Umbilical cord (tissue), 2 donors: ENCODE results near the gene RNU1-4. TPM values are rescaled to one million over a fixed set of nuclear protein-coding genes. Genes with fewer than 3 reads are reported as not detected.
"Not testable (repeated sequence)": the region's sequence is repeated elsewhere in the genome, so short reads cannot be mapped to it uniquely, and the experiment has no call there.

ENCODE experiments used
- DNase-seq: peaks from one replicate; pipeline ENCODE4 v3.0.0-alpha.2; 2015; ENCODE audit warnings: low spot score
- total RNA-seq: library from RNA; depleted of rRNA; stranded (reverse); fragments of >200 nt; gene quantifications from one replicate; pipeline ENCODE4 v1.2.3, GENCODE V29; 2014; ENCODE audit warnings: low replicate concordance; ENCODE audit not compliant: insufficient read depth

The RNU1-4 gene
- total RNA-seq, result under 0.01 TPM

DNA sequence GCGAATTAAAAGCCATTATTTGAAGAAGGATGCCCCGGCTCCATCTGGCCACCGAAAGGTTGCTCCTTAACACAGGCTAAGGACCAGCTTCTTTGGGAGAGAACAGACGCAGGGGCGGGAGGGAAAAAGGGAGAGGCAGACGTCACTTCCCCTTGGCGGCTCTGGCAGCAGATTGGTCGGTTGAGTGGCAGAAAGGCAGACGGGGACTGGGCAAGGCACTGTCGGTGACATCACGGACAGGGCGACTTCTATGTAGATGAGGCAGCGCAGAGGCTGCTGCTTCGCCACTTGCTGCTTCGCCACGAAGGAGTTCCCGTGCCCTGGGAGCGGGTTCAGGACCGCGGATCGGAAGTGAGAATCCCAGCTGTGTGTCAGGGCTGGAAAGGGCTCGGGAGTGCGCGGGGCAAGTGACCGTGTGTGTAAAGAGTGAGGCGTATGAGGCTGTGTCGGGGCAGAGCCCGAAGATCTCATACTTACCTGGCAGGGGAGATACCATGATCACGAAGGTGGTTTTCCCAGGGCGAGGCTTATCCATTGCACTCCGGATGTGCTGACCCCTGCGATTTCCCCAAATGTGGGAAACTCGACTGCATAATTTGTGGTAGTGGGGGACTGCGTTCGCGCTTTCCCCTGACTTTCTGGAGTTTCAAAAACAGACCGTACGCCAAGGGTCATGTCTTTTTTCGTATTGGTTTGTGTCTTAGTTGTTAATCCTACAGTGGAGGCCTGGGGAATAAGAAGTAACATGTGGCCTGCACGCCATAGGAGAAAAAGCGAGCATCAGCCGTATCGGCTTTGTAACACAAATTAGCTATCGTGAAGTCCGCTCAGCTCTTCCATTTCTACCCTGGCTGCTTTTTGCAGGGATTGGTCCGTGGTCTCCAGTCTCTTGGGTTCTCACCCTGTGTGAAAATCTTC is at the start of gene RNU1-4:
Gene RNU1-4, plus strand, starts transcription at position 470 of the 918 bp plus-strand sequence.
- DNase-seq, result not testable (repeated sequence)

DNA sequence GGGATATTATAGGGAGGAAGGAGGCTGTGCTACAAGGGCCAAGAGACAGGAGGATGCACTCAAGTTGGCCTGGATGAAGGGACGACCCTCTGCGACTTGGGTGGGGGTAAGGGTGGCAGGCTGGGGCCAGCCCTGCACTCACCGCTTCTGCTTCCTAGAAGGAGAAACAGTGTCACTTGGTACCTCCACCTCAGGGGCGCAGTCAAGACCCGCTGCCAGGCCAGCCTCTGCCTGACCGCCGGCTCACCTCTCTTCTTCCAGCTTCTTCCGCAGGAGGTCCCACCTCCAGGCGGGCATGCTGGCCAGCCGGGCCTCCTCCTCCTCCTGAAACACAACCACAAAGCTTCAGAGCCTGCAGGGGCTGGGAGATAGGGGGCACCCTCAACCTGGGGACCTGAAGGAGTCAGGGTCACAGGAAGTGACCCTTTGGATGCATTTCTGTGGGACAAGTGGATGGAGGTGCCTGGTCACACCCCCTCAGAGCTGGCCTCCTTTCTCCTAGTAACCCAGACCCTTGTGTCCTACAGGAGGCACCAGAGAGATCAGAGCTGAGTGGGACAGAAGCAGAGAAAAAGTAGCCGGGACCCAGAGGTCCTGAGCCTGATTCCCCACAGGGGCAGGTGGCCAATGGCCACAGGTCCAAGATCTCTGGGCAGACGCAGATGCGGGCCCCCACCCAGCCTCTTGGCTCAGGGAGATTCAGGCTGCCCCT is 49.2 kb upstream of the RNU1-4 start:
- DNase-seq, result not testable (repeated sequence)

DNA sequence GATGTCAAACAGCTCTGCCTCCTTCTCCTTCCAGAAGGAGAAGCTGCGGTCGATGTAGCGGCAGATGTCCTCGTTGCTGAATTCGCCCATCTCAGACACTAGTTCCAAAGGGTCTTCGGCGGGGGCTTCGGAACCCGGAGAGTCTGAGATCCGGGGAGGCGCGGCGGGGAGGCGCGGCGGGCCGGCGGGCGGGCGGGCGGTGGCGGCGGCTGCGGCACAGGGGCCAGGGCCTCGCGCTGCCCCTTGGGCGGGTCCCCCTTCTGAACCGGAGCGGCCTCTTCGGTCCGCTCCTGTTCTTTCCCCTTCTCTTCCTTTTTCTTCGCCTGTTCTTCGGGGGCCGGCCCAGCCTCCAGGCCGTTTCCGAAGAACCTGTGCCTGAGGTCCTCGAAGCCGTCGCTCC is 48.0 kb upstream of the RNU1-4 start:
- not testable (repeated sequence) for DNase-seq

DNA sequence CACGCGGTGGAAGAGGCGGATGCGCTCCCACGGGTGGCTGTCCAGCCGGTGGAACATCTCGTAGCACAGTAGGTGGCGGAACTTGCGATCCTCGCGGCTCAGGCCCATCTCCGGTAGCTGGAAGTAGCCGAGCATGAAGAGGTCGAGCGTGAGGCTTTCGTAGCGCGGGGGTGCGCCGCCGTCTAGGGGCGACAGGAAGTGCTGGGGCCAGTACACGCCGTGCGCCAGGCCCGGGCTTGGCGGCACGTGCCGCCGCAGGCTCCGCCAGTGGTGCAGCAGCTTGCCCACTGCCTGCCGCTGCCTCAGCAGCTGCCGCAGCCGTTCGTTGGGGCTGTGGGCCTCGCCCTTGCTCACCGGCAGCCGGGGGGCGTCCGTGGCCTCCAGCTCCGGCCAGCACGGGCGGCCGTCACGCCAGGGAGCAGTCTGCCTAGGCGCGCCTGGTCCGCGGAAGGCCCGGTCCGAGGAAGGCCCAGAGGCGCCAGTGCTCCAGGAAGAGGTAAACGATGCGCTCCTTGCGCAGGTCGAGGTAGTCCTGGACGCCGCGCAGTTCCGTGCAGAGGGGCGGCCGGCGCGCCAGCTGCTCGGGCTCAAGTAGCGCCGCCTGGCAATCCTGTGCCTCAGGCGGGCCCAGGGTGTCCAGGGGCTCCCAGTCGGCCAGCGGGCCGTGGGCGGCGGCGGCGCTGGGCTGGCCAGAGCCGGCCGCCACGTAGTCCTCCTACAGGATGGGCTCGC is 47.4 kb upstream of the RNU1-4 start:
- DNase-seq, result not testable (repeated sequence)

DNA sequence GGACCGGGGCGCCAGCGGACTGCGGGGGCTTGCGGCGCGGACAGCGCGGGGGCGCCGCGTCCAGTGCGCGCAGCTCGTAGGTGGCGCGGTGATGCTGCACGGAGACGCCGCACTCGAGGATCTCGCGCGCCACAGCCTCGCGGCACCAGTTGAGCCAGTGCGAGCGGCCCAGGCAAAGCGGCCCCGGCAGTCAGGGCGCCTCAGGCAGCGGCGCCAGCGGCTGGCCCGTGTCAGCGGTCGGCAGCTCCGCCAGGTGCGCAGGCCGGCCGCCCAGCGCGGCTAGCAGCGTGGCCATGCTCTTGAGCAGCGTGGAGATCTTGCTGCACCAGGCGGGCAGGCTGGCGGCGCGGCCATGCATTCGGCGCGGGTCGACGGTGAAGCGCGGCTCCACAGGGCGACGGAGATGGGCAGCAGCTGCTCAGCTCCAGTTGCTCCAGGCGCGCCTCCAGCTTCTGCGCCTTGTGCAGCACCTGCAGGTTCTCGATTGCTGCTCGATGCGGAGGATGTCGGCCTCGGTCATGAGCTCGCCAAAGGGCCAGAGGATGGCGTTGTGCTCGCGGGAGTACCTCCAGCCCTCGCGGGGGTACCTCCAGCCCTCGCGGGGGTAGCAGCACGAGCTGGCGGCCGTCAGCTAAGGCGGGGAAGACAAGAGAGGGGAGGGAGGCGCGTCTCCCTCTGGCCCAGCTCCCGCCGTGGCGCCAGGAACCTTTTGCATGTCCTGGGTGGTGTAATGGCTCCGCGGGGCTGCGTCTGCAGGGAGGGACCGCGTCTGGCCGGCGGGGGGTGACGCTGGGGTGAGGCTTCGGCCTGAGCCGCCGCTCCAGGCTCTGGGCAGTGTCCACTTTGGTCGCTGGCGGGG is 46.6 kb upstream of the RNU1-4 start:
- not testable (repeated sequence) for DNase-seq

DNA sequence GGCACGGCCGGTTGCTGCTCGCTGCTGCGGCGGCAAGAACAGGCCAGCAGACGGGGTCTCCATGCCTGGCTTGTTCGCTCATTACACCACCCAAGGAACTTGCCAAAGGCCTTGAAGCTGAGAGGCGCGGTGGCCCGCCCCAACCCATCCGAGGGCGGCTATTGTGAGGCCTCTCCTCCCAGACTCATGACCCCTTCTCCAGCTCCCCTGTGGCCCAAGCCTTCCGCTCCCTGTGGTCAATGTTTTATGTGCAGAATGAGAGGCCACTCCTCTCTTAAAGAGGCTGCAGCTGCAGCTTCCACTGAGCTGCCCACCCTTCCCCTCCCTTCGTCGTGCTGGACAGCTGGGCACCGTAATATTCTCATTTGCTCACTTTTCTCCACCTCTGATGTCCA is 46.0 kb upstream of the RNU1-4 start:
- DNase-seq, result not testable (repeated sequence)

DNA sequence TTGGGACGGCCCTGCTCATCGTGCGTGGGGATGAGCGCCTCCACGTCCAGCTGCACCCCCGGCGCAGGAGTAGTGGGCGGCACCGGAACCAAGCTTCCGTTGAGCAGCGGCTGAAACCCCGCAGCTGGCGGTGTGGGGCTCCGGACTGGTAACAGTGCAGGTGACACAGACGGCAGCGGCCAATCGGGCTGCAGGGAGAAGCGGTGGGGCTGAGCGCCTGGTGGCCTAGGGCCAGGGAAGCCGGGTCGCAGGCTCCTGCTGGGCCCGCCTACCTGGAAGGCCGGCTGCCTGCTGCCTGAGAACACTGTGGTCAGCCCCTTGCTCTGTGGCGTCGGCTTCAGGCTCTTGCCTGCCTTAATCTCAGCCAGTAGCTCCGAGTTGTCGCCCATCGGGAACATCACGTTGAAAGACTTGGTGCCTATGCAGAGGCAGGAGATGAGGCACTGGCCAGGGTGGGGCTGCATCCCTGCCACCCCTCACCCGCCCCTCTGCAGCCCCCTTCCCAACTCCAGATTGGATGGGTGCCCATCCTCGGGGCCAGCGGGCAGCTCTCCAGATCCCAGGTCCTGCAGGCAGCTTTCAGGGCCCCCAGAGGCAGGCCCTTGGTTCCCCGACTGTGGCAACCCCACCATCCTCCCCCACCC is 43.7 kb upstream of the RNU1-4 start:
- DNase-seq, result not testable (repeated sequence)

DNA sequence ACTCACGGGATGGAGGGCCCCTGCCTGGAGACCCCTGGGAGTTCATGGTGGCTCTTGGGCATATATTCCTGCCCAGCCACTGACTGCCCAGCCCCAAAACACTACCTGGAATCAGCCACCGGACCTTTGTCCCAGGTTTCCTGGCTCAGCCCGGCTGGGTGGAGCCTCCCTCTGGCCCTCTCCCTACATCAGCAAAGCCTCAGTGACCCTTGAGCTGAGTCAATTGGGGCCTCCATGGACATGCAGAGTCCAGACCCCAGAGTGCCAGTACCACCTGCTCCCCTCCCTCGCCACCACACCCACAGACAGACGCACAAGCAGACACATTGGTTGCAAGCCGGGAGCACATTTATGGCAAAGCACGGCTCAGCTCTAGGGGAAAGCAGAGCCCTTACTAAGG is 43.2 kb upstream of the RNU1-4 start:
- DNase-seq, result not testable (repeated sequence)

DNA sequence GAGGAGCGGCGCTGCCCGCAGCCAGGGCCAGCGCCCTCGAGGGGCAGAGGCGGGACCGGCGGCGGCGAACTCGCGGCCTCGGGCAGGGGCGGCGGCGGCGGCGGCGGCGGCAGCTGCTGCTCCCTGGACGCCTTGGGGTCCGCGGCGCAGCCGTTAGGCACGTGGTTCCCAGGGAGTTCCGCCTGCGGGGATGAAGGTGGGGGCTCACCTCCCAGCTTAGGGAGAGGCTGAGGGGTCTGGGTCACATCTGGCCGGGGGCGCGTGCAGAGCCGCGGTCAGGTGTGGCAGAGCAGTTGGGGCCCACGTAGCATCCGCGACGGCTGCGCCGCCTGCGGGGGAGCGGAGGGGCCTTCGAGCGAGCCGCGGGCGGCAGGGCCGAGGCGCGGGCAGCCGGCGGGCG is 40.9 kb upstream of the RNU1-4 start:
- DNase-seq, result not testable (repeated sequence)

DNA sequence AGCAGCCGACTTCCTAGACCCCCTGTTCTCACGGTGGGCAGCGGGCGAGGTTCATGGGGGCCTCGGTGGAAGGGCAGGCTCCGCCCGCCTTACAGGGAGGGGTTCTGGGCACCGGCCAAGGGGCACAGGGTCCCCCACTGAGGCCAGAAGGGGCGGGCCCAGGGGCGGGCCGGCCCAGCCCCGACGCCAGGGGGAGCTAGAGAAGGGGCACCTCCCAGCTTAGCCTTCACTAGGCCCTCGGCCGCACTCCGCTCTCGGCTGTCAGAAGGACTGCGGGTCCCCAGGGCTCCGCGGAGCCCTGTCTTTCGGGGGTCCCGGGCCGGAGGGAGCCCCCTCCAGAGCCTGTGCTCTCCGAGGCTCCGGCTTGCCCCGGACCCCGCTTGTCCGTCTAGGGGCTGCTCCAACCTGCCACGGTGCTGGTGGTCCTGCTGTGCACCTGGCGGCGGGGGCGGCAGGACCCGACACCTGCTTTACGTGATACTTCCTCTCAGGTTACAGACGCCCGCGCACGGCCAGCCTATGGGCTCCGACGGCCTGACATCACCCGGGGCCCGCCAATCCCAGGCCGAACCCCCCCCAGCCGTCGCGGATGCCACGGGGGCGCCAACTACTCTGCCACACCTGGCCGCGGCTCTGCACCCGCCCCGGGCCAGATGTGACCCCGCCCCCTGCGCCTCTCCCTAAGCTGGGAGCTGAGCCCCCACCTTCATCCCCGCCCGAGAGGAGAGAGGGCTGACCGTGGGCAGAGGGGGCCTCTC is 40.0 kb upstream of the RNU1-4 start:
- DNase-seq, result not testable (repeated sequence)

DNA sequence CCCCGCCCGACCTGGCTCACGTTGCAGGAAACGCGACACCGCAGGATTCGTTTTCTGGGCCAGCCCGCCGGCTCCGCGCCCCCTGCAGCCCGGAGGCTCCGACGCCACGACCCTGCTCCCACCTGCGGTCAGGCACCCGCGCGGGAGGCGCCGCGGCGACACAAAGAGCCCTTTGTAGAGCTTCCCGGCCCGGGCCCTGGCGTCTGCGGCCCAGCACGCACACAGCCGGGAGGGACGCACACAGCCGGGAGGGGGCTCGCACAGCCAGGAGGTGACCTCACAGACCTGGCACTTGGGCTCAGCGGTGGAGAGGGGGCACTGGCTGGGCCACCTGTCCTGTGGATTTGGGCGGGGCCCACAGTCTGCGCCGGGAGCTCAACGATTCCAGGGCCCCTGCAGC is 39.1 kb upstream of the RNU1-4 start:
- not testable (repeated sequence) for DNase-seq

DNA sequence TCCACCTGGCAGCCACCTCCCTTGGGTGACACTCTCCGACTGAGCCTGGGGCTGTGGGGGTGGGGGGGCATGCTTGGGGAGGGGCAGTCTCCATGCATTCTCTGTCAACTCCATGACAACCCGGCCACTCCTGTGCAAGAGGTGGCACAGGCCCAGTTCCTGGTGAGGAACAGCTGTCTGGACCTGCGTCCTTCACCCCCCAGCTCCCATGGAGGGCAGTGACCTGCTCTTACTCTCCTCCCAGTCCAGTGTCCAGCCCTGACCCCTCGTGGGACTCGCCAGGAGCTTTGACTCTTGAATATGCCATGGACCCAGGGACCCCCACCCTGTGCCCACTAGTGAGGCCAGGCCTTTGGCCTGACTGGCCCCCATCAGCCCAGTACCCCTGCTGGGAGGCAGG is 38.0 kb upstream of the RNU1-4 start:
- DNase-seq, result not testable (repeated sequence)

DNA sequence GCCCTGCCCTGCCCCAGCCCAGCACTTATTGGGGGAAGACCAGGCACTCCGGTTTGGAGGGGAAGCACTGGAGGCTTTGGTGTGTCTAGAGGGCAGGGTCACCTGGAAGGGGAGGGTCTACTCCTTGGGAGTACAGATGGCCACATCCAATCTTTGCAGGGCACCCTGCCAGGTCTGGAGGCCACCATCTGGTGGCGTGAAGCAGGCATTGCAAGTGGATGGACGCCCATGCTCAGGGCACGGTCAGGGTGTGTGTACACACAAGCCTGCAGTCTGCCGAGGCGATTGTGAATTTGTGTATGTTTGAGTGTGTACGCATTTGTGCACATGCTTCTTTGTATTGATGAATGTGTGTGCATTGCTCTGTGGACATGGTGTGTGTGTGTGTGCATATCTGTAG is 37.2 kb upstream of the RNU1-4 start:
- not testable (repeated sequence) for DNase-seq

DNA sequence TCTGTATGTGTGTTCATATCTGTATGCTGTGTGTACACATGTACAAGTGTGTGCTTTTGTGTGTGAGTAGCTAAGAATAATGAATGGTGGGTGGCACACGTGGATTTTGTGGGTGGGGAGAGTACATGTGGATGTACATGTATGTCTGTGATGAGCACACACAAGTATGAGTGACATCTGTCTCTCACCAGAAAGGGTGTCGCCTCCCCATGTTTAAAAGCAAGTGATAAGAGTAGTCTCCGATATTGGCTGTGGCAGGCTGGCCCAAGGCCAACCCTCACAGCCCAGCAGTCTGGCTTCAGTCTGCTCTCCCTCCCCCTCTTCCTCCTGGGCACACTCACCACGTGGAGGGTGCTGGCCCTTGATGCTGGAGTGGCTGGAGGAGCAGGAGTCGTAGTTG is 36.7 kb upstream of the RNU1-4 start:
- not testable (repeated sequence) for DNase-seq

DNA sequence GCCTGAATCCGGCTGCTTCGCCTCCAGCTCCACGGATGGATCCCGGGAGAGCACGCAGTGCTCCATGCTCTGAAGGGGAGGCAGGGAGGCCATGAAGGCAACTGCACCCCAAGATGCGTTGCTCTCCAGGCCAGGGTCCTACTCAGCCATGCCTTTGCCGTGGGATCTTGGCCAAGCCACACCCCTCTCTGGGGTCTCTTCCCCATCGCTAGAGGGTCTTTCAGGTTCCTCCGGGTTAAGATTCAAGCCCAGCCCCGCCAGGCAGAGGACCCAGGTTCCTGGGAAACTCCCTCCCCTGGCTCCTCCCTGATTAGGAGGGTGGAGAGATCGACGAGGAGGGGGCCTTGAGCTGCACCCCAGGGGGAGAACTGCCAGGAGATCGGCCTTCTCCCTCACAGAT is 36.2 kb upstream of the RNU1-4 start:
- not testable (repeated sequence) for DNase-seq

DNA sequence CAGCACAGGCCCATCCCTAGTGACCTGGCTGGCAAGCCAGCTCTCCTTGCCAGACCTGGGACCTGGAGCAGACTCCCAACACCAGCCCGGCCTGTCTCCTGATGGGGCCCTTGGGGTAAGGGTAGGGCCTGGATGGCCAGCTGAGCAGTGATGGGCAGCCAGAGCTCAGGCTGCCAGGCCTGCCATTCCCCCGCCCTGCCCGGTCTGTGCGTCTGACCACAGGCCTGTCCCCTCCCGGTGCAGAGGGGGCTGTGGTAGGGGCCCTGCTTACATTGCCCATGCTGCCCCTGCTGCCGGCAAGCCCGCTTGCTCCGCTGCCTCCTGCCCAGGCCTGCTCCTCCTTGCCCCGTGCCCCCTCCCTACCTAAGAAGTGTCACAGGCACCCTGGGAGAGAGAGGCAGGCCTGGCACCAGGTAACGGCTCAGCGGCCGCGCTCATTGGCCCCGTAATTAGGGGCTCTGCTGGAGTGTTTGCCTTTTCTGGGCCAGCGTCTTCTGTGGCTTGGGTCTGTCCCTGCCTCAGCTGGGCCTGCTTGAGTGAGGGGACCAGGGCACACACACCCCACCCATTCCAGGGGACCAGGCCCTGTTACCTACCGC is 35.7 kb upstream of the RNU1-4 start:
- DNase-seq, result not testable (repeated sequence)

DNA sequence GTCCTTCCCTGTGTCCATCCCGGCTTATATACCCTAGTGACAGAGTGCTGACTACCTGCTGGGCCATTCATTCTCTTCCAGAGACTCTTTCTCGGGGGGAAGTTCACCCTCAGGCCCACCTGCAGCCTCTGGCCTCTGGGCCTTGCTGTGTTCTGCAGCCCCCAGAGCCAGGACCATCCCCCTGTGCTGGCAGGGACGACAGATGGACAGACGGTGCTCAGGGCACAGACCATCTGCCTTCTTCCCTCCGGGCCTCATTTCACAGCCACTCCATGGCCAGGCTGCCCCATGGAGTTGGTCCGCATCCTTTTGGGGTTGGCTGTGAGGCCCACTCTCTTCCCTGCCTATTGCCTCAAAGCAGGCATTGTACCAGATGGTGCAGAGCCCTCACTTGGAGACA is 34.0 kb upstream of the RNU1-4 start:
- DNase-seq, result not testable (repeated sequence)

DNA sequence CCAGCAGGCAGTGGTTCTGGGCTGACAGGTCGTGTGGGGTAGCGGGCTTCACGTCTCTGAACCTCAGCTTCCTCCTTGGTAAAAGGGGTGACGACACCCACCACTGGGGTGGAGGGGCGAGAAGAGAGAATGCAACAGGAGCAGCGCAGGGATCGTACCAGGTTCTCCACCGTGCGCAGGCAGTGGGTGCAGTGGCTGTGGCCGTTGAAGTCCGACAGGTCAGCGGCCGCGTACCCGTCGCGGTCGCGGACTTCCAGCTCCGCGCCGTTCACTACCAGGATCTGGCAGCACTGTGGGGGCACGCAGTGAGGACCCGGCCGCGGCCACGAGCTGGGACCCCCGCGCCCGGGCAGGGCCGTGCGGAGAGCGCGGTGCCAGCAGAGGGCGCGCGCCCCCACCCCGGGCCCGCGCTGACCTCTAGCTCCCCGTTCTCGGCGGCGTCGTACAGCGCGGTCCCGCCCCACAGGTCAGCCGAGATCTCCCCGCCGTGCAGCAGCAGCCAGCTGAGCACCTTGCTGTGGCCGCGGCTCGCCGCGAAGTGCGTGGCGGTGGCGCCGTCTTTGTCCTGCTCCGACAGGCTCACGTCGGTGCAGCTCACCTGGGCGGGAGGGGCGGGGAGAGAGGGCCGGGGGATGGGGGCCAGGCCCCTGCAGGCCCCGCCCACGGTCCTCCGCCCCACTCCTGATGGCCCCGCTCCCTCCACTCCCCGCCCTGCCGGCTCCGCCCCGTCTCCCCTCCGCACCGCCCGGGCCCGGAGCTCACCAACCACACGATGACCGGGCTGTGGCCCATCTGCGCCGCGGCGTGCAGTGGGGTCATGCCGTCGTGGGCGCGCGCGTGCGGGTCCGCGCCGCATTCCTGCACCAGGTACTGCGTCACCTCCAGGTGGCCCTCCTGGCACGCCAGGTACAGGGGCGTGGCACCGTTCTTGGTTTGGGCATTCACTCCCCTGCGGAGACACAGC is 32.9 kb upstream of the RNU1-4 start:
- DNase-seq, result not testable (repeated sequence)
